ENCODE measurements around the gene HERC3.

GRCh38 chr4:88737307-88737941 lies 145.1 kb downstream of the HERC3 start:
- TF ChIP-seq CTCF (IDR thresholded peaks at IDR 0.05): no peak
- no peak for TF ChIP-seq POLR2A (IDR thresholded peaks at IDR 0.05)
